Aorta (tissue), 5 donors: ENCODE results near the gene PNPLA8. TPM values are rescaled to one million over a fixed set of nuclear protein-coding genes. Genes with fewer than 3 reads are reported as not detected.
"Not testable (repeated sequence)": the region's sequence is repeated elsewhere in the genome, so short reads cannot be mapped to it uniquely, and the experiment has no call there.

Experiments used
- ATAC-seq: fragments of 200-7000 bp; cut with Tn5 transposase; one replicate; pipeline ENCODE4 v1.9.1; 2022; ENCODE audit warnings: moderate library complexity; ENCODE audit not compliant: low FRiP score
- DNase-seq, 2 donors: peaks; one replicate each; pipeline ENCODE4 v3.0.0-alpha.2; 2020
- H3K27ac ChIP-seq, 2 donors: one replicate each; pipeline ENCODE4 v1.5.1; 2013; ENCODE audit warnings: low read length in 2 of 2, mild to moderate bottlenecking in 2 of 2, moderate library complexity in 2 of 2, control low read depth in 1 of 2, inconsistent platforms in 1 of 2, low read depth in 1 of 2
- H3K27me3 ChIP-seq, 2 donors: one replicate each; pipeline ENCODE4 v1.6.1; 2013; ENCODE audit warnings: control low read depth in 1 of 2, low read length in 1 of 2, mild to moderate bottlenecking in 1 of 2, moderate library complexity in 1 of 2; ENCODE audit not compliant: insufficient read depth in 2 of 2, control insufficient read depth in 1 of 2
- H3K36me3 ChIP-seq, 2 donors: one replicate each; pipeline ENCODE4 v1.6.1; 2013; ENCODE audit warnings: control low read depth in 1 of 2, low read length in 1 of 2, mild to moderate bottlenecking in 1 of 2; ENCODE audit not compliant: insufficient read depth in 2 of 2, control insufficient read depth in 1 of 2
- H3K4me1 ChIP-seq, 2 donors: one replicate each; pipeline ENCODE4 v1.6.1; 2013; ENCODE audit warnings: low read length in 2 of 2, control low read depth in 1 of 2, mild to moderate bottlenecking in 1 of 2, moderate library complexity in 1 of 2; ENCODE audit not compliant: insufficient read depth in 2 of 2, control insufficient read depth in 1 of 2
- H3K4me3 ChIP-seq, 2 donors: one replicate each; pipeline ENCODE4 v1.5.1; 2013; ENCODE audit warnings: low read length in 2 of 2, control low read depth in 1 of 2, mild to moderate bottlenecking in 1 of 2
- H3K9me3 ChIP-seq: one replicate; pipeline ENCODE4 v1.6.1; 2013; ENCODE audit warnings: mild to moderate bottlenecking, low read length; ENCODE audit not compliant: control insufficient read depth
- WGBS, 2 donors: extraction: QIAGEN DNeasy Blood & Tissue Kit; methylation state at CpG; one replicate each; pipeline ENCODE4 v1.1.7; 2013; 5-methylcytosine and 5-hydroxymethylcytosine counted together
- intact Hi-C, 2 donors: fragments of 100-400 bp; cut with DNase I; formaldehyde crosslinking; loops; one replicate each; pipeline versions ENCODE4 v1.14.2 to v1.15.0; 2022
- polyA plus RNA-seq, 2 donors: library from polyadenylated mRNA; stranded (reverse); fragments of 200-250 nt; gene quantifications; one replicate each; pipeline ENCODE4 v1.2.3, GENCODE V29; 2013
- total RNA-seq, 2 donors: library from RNA; stranded (reverse); fragmentation: NEBNext Ultra II Directional; extraction: Animal tissue kit (Norgen Biotek cat#: 25700); gene quantifications; one replicate each; pipeline ENCODE4 v1.2.1, GENCODE V29; 2021
- donor health status: healthy with polysubstance abuse.
- donor health status: Bipolar disorder and iron deficiency.
- donor health status: DM: no; HTN: no; CAD: no.
- donor health status: DM: no; HTN: no; CAD: no.
- donor health status: DM: yes; HTN: yes; CAD: no.

PNPLA8 gene
- total and polyA plus RNA-seq, 4 donors: 14.4 to 32.8 (median 23.2) TPM

DNA sequence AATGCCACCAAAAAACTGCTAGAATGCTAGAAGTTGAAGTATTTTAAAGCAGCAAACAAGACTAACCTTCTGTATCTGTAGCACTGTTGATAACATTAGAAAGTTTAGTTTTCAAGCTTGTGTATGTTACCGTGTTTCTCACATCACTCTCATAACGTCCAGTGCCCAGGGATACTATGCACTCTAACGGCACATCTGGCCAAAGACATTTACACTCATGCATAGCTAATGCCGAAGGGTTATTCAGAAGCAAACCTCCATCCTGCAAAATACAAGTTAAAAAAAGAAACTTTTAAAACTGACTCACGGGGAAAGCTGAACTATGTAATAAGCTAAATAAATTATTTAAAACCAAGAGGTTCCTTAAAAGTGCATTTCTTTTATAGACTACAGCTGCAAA lies 46.8 kb downstream of the PNPLA8 start:
- no peaks in the 10 kb centered on the region for H3K27me3 ChIP-seq
- peaks cover 2 to 4% of the 10 kb centered on the region in 2 donors for H3K36me3 ChIP-seq
- no peaks in the 10 kb centered on the region for H3K4me1 ChIP-seq
- H3K4me3 ChIP-seq: no peak overlapping the region
- no peaks in the 10 kb centered on the region for H3K9me3 ChIP-seq
- intact Hi-C loops: no loop called here
- no peak for ATAC-seq
- no peak overlapping the region for H3K27ac ChIP-seq
- no peak for DNase-seq
- 87 to 90% methylated on average over 5 of the region's 5 CpGs for WGBS, 2 donors

DNA sequence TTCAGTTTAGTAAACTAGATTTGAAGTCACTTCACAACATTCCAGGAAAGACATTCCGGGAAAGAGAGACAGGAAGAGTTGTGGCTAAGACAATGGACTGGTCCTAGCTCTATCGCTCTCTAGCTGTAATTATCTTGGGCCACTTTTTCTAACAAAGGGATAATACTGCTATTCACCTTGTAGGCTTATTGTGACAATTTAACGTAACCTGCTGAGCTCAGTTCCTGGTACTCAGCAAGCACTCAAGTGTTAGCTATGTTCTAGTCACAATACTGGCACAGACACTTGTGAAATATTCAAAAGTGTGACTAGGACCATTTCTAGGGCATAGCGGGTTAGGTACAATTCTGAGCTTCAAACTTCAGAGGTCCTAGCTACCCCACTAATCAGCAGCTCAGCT lies 57.7 kb downstream of the PNPLA8 start:
- Histone ChIP-seq H3K4me3 (no peak overlapping the region), H3K9me3 (no peaks in the 10 kb centered on the region), H3K27me3 (no peaks in the 10 kb centered on the region), H3K4me1 (no peaks in the 10 kb centered on the region), H3K27ac (no peak overlapping the region), H3K36me3 (no peaks in the 10 kb centered on the region)
- intact Hi-C loops: no loop called here
- DNase-seq (no peak), ATAC-seq (no peak)
- 77 to 80% methylated on average over 4 of the region's 4 CpGs for WGBS, 2 donors

DNA sequence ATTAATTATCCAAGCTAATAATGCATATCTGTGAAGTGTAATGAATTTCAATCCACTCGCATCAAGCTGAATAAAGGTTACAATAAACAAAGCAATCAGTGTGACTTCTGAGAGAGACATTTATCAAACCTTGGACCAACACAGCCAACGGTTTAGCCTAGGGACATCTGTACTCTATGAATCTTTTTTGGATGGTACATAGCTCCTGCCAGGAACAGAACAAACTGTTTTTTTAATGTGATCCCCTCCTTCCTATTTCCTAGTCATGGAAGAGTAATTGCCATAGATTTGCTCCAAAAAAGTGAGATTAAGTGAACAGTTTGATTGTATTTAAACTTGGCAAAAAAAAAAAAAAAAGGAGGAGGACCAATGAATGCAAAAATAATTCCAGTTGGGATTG lies 58.5 kb downstream of the PNPLA8 start:
- WGBS, 2 donors: 46 to 55% methylated on average over 2 of the region's 2 CpGs
- Histone ChIP-seq H3K36me3 (no peaks in the 10 kb centered on the region), H3K27ac (no peak overlapping the region), H3K27me3 (no peaks in the 10 kb centered on the region), H3K4me1 (no peaks in the 10 kb centered on the region), H3K9me3 (no peaks in the 10 kb centered on the region), H3K4me3 (no peak overlapping the region)
- intact Hi-C loops: no loop called here
- DNase-seq: no peak
- no peak for ATAC-seq

GRCh38 chr7:108466322-108466721 lies 59.6 kb downstream of the PNPLA8 start:
- H3K9me3 ChIP-seq, H3K4me1 ChIP-seq, DNase-seq, ATAC-seq, H3K27me3 ChIP-seq, H3K36me3 ChIP-seq, H3K4me3 ChIP-seq, intact Hi-C loops, H3K27ac ChIP-seq: not testable (repeated sequence)
- 67 to 88% methylated on average over 2 of the region's 2 CpGs for WGBS, 2 donors

- Histone ChIP-seq H3K27me3 (no peaks in the 10 kb centered on the region), H3K4me3 (no peak overlapping the region), H3K9me3 (no peaks in the 10 kb centered on the region), H3K4me1 (no peaks in the 10 kb centered on the region), H3K36me3 (no peaks in the 10 kb centered on the region), H3K27ac (no peak overlapping the region)
- 95% methylated on average over 2 of the region's 2 CpGs for WGBS, 2 donors
- DNase-seq (no peak), ATAC-seq (no peak)
- intact Hi-C loops: no loop called here
Measured at GRCh38 chr7:108464743-108465142, 61.2 kb downstream of the PNPLA8 start.

DNA sequence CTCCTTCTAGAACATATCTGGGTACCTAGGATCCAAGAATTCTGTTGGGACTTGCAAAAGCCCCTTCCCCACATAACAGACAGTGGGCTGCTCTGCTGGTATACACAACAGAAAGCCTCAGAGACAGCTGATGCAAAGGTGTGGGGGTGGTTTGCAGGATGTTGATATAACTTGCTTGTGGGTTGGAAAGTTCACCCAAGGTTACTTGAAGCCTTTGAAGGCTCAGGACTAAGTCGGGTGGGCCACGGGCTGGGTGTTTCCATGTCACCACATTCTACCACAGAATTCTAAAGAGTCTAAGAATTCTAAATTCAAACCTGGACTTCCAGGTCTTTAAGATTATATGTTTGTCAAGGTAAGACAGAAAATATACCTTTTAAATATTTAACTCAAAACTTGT lies 62.3 kb downstream of the PNPLA8 start:
- Histone ChIP-seq H3K36me3 (no peaks in the 10 kb centered on the region), H3K4me1 (no peaks in the 10 kb centered on the region), H3K4me3 (no peak overlapping the region), H3K9me3 (no peaks in the 10 kb centered on the region), H3K27ac (no peak overlapping the region), H3K27me3 (no peaks in the 10 kb centered on the region)
- DNase-seq (no peak), ATAC-seq (no peak)
- WGBS, 2 donors: 51 to 68% methylated on average over 2 of the region's 2 CpGs
- intact Hi-C loops: no loop called here

DNA sequence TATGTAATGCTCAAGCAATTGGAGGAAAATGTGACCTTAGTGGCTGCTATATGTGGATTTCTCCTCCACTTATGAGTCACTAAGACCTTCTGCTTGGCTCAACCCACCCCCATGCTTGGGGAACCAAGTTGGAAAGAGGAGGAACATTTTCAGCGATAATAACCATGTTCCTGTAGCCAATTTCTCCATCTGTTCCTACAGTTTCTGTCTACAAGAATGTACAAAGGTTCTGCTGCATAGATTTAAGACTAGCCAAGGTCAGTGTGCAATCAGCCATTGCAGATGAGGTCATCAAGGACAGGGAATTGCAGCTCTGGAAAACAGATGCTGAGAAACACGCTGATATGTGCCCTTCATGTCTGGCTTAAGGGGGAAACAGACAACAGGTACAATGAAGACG lies 64.1 kb downstream of the PNPLA8 start:
- no peaks in the 10 kb centered on the region for H3K9me3 ChIP-seq
- ATAC-seq (no peak), DNase-seq (no peak)
- H3K27me3 ChIP-seq: no peaks in the 10 kb centered on the region
- H3K36me3 ChIP-seq: no peaks in the 10 kb centered on the region
- no peak overlapping the region for H3K4me3 ChIP-seq
- WGBS, 2 donors: 86 to 87% methylated on average over 3 of the region's 3 CpGs
- no peak overlapping the region for H3K27ac ChIP-seq
- intact Hi-C loops: no loop called here
- H3K4me1 ChIP-seq: no peaks in the 10 kb centered on the region

- no peaks in the 10 kb centered on the region for H3K36me3 ChIP-seq
- no peak overlapping the region for H3K4me3 ChIP-seq
- no peak overlapping the region for H3K27ac ChIP-seq
- no peaks in the 10 kb centered on the region for H3K27me3 ChIP-seq
- ATAC-seq (no peak), DNase-seq (no peak)
- intact Hi-C loops: no loop called here
- H3K4me1 ChIP-seq: no peaks in the 10 kb centered on the region
- no peaks in the 10 kb centered on the region for H3K9me3 ChIP-seq
- 86 to 97% methylated on average over 1 of the region's 1 CpG for WGBS, 2 donors
Measured at GRCh38 chr7:108460964-108461363, 65.0 kb downstream of the PNPLA8 start.

DNA sequence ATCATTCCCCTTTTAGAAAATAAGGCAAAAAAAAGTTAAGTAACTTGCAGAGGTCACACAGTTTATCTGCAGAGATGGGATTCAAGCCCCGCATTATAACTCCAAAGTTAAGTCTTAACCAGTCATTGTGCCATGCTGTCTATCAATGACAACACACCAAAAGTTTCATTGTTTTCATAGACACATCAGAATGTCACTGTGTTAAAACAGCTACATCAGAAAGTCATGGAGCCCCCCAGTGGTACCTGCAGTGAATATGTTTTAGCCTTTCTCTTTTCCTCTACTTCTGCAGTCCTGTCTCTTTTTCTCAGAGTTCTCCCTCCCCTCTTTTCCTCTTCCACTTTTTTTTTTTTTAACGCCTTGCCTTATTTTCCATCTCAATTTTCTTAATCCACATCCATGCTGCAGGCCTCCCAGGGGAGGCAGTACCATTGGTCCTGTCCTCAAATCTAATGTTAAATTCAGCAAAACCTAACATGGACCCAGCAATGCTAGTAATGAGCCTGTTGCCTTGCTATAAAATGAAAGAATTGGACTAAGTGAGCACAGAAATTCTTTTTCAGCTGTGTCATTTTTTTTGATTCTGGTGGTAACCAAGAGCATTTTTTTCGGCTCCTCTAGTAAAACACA lies 65.9 kb downstream of the PNPLA8 start:
- intact Hi-C loops: loop anchor here in 1 of 2 donors (10.0 kb wide), 1 partner anchor 45 kb away; no protein-coding TSS in a partner anchor
- H3K4me1 ChIP-seq: no peaks in the 10 kb centered on the region
- DNase-seq: no peak
- H3K9me3 ChIP-seq: no peaks in the 10 kb centered on the region
- 25 to 31% methylated on average over 3 of the region's 3 CpGs for WGBS, 2 donors
- H3K4me3 ChIP-seq: no peak overlapping the region
- H3K27me3 ChIP-seq: no peaks in the 10 kb centered on the region
- H3K27ac ChIP-seq: no peak overlapping the region
- no peaks in the 10 kb centered on the region for H3K36me3 ChIP-seq
- ATAC-seq: no peak
